Motor neuron (in vitro differentiated cells): Measurements from ENCODE around the gene PRRX2. TPM values are rescaled to one million over a fixed set of nuclear protein-coding genes. Genes with fewer than 3 reads are reported as not detected.

Experiments
- ATAC-seq, 8 experiments: fragments of 200-7000 bp; cut with Tn5 transposase; replicated peaks in 6 of 8; 2 replicates each; pipeline ENCODE4 v1.8.0; 2021; ENCODE audit warnings: mild to moderate bottlenecking in 8 of 8, moderate library complexity in 8 of 8
- H3K27ac ChIP-seq, 2 donors: fragments of 250-450 bp; sonication (Bioruptor Pico); 2 replicates each; pipeline ENCODE4 v1.9.0; 2021; ENCODE audit warnings: antibody characterized with exemption in 2 of 2, mild to moderate bottlenecking in 2 of 2, moderate library complexity in 1 of 2
- H3K4me1 ChIP-seq, 2 donors: fragments of 250-450 bp; sonication (Bioruptor Pico); replicated peaks in 1 of 2; 2 replicates each; pipeline ENCODE4 v1.6.1; 2021; ENCODE audit warnings: antibody characterized with exemption in 2 of 2, mild to moderate bottlenecking in 2 of 2, moderate library complexity in 1 of 2
- H3K4me3 ChIP-seq, 5 donors: fragments of 250-450 bp; sonication (Bioruptor Pico); 2 replicates each; pipeline ENCODE4 v1.9.0; 2021; ENCODE audit warnings: antibody characterized with exemption in 5 of 5, mild to moderate bottlenecking in 5 of 5, moderate library complexity in 4 of 5
- WGBS, 10 experiments: fragments of 450-650 bp; shearing (Covaris generic); methylation state at CpG; one replicate each; pipeline ENCODE4 v1.0.0; 2022; 5-methylcytosine and 5-hydroxymethylcytosine counted together
- in situ Hi-C, 9 experiments: fragments of 400-800 bp; cut with MboI; loops; one replicate each; pipeline ENCODE4 v1.15.0; 2021; ENCODE audit warnings: low sequenced_read_pairs in 9 of 9, low pct_unique_long_range_greater_than_20kb in 2 of 9; ENCODE audit not compliant: unreplicated experiment in 9 of 9
- total RNA-seq, 8 experiments: library from RNA; unstranded; fragments of 300-600 nt; gene quantifications; 2 replicates each; pipeline versions ENCODE4 v1.2.3 to v1.2.4, GENCODE V29; 2022

PRRX2 gene
- total RNA-seq, 8 experiments from 2014 or later, result 0.14 to 14.4 (median 0.87) TPM; not detected in 1

GRCh38 chr9:129664746-129665388, 580 bp upstream of the PRRX2 start:
- in situ Hi-C loops, result loop anchor here in 1 of 9 experiments (25.0 kb wide), 1 partner anchor 122 kb away; no protein-coding TSS in a partner anchor
- ATAC-seq, result peak; percentile 53 to 87 (median 75)
- Histone ChIP-seq H3K4me3 (peak overlapping the region in 3 of 5 donors; percentile 7 to 12 (median 11)), H3K4me1 (peaks cover 0 to 5% of the 10 kb centered on the region in 2 donors), H3K27ac (no peak overlapping the region)
- WGBS, 10 experiments, result 17 to 48% (median 27%) methylated on average over 2 to 12 of the region's 36 CpGs; no CpG with 5 or more reads in 4 of the 10 experiments

GRCh38 chr9:129665814-129666520, 520 bp downstream of the PRRX2 start:
- peak in 4 of 8 experiments; percentile 6 to 55 (median 42) for ATAC-seq
- peak overlapping the region in 4 of 5 donors; percentile 7 to 12 (median 11) for H3K4me3 ChIP-seq
- in situ Hi-C loops, result loop anchor here in 1 of 9 experiments (25.0 kb wide), 1 partner anchor 121 kb away; no protein-coding TSS in a partner anchor
- peaks cover 0 to 5% of the 10 kb centered on the region in 2 donors for H3K4me1 ChIP-seq
- no peak overlapping the region for H3K27ac ChIP-seq
- 0% methylated on average over 1 of the region's 88 CpGs; no CpG with 5 or more reads in 9 of the 10 experiments for WGBS, 10 experiments

GRCh38 chr9:129666575-129666974, 1.1 kb downstream of the PRRX2 start:
- in situ Hi-C loops, result loop anchor here in 1 of 9 experiments (25.0 kb wide), 1 partner anchor 121 kb away; no protein-coding TSS in a partner anchor
- Histone ChIP-seq H3K27ac (no peak overlapping the region), H3K4me3 (no peak overlapping the region), H3K4me1 (peaks cover 0 to 5% of the 10 kb centered on the region in 2 donors)
- no peak for ATAC-seq
- WGBS, 10 experiments, result no CpG with 5 or more reads among the region's 13 CpGs

GRCh38 chr9:129667378-129667777, 1.9 kb downstream of the PRRX2 start:
- ATAC-seq, result no peak
- H3K27ac ChIP-seq, result no peak overlapping the region
- H3K4me1 ChIP-seq, result peaks cover 0 to 5% of the 10 kb centered on the region in 2 donors
- in situ Hi-C loops, result loop anchor here in 1 of 9 experiments (25.0 kb wide), 1 partner anchor 120 kb away; no protein-coding TSS in a partner anchor
- H3K4me3 ChIP-seq, result no peak overlapping the region
- 0 to 96% (median 61%) methylated on average over 1 to 6 of the region's 11 CpGs; no CpG with 5 or more reads in 4 of the 10 experiments for WGBS, 10 experiments

- in situ Hi-C loops, result loop anchor here in 1 of 9 experiments (25.0 kb wide), 1 partner anchor 119 kb away; no protein-coding TSS in a partner anchor
- no peak overlapping the region for H3K4me3 ChIP-seq
- H3K4me1 ChIP-seq, result peaks cover 0 to 5% of the 10 kb centered on the region in 2 donors
- 0 to 100% (median 44%) methylated on average over 1 to 4 of the region's 9 CpGs; no CpG with 5 or more reads in 6 of the 10 experiments for WGBS, 10 experiments
- H3K27ac ChIP-seq, result no peak overlapping the region
- peak in 3 of 8 experiments; percentile 27 to 53 (median 30) for ATAC-seq
Observed at GRCh38 chr9:129667850-129668249, 2.4 kb downstream of the PRRX2 start.

GRCh38 chr9:129669141-129669718, 3.8 kb downstream of the PRRX2 start:
- Histone ChIP-seq H3K4me1 (peaks cover 0 to 5% of the 10 kb centered on the region in 2 donors), H3K27ac (no peak overlapping the region), H3K4me3 (no peak overlapping the region)
- ATAC-seq, result peak in 1 of 8 experiments; percentile 43
- 26 to 80% (median 59%) methylated on average over 1 to 14 of the region's 17 CpGs; no CpG with 5 or more reads in 1 of the 10 experiments for WGBS, 10 experiments
- in situ Hi-C loops, result loop anchor here in 1 of 9 experiments (25.0 kb wide), 1 partner anchor 118 kb away; no protein-coding TSS in a partner anchor

- H3K27ac ChIP-seq, result no peak overlapping the region
- no peak for ATAC-seq
- 50 to 92% methylated on average over 2 to 10 of the region's 13 CpGs; no CpG with 5 or more reads in 8 of the 10 experiments for WGBS, 10 experiments
- peaks cover 0 to 5% of the 10 kb centered on the region in 2 donors for H3K4me1 ChIP-seq
- no peak overlapping the region for H3K4me3 ChIP-seq
- in situ Hi-C loops, result loop anchor here in 1 of 9 experiments (25.0 kb wide), 1 partner anchor 117 kb away; no protein-coding TSS in a partner anchor
Observed at GRCh38 chr9:129669946-129670345, 4.5 kb downstream of the PRRX2 start.

GRCh38 chr9:129671065-129671464, 5.6 kb downstream of the PRRX2 start:
- peak in 1 of 8 experiments; percentile 6 for ATAC-seq
- in situ Hi-C loops, result loop anchor here in 1 of 9 experiments (25.0 kb wide), 1 partner anchor 116 kb away; no protein-coding TSS in a partner anchor

GRCh38 chr9:129671519-129671918, 6.1 kb downstream of the PRRX2 start:
- WGBS, 10 experiments, result 27 to 100% (median 77%) methylated on average over 2 to 4 of the region's 7 CpGs; no CpG with 5 or more reads in 6 of the 10 experiments
- peak in 4 of 8 experiments; percentile 8 to 16 (median 10) for ATAC-seq
- Histone ChIP-seq H3K4me1 (no peaks in the 10 kb centered on the region), H3K27ac (no peak overlapping the region), H3K4me3 (no peak overlapping the region)
- in situ Hi-C loops, result loop anchor here in 1 of 9 experiments (25.0 kb wide), 1 partner anchor 116 kb away; no protein-coding TSS in a partner anchor

More at GRCh38 chr9:129671065-129671464, 5.6 kb downstream of the PRRX2 start:
- WGBS, 10 experiments, result 20 to 74% (median 66%) methylated on average over 1 to 4 of the region's 9 CpGs; no CpG with 5 or more reads in 5 of the 10 experiments
- Histone ChIP-seq H3K4me3 (no peak overlapping the region), H3K27ac (no peak overlapping the region), H3K4me1 (peaks cover 0 to under 1% of the 10 kb centered on the region in 2 donors)

GRCh38 chr9:129672702-129673101, 7.3 kb downstream of the PRRX2 start:
- Histone ChIP-seq H3K4me1 (peaks cover 0 to 6% of the 10 kb centered on the region in 2 donors), H3K27ac (no peak overlapping the region), H3K4me3 (no peak overlapping the region)
- 51 to 100% (median 85%) methylated on average over 1 to 6 of the region's 8 CpGs; no CpG with 5 or more reads in 2 of the 10 experiments for WGBS, 10 experiments
- ATAC-seq, result no peak
- in situ Hi-C loops, result loop anchor here in 1 of 9 experiments (25.0 kb wide), 1 partner anchor 115 kb away; no protein-coding TSS in a partner anchor

- ATAC-seq, result peak in 1 of 8 experiments; percentile 8
- H3K4me3 ChIP-seq, result no peak overlapping the region
- in situ Hi-C loops, result loop anchor here in 1 of 9 experiments (25.0 kb wide), 1 partner anchor 114 kb away; no protein-coding TSS in a partner anchor
- peaks cover 0 to 7% of the 10 kb centered on the region in 2 donors for H3K4me1 ChIP-seq
- WGBS, 10 experiments, result 59 to 91% methylated on average over 4 of the region's 12 CpGs; no CpG with 5 or more reads in 8 of the 10 experiments
- no peak overlapping the region for H3K27ac ChIP-seq
Observed at GRCh38 chr9:129673602-129674001, 8.2 kb downstream of the PRRX2 start.

GRCh38 chr9:129674229-129674628, 8.8 kb downstream of the PRRX2 start:
- no peak for ATAC-seq
- Histone ChIP-seq H3K27ac (no peak overlapping the region), H3K4me1 (peaks cover 0 to 7% of the 10 kb centered on the region in 2 donors), H3K4me3 (no peak overlapping the region)
- WGBS, 10 experiments, result 20% methylated on average over 3 of the region's 7 CpGs; no CpG with 5 or more reads in 9 of the 10 experiments
- in situ Hi-C loops, result loop anchor here in 1 of 9 experiments (25.0 kb wide), 1 partner anchor 113 kb away; no protein-coding TSS in a partner anchor
